H4 (cell line): ENCODE results near the gene ATF5. TPM values are rescaled to one million over a fixed set of nuclear protein-coding genes. Genes with fewer than 3 reads are reported as not detected.

Experiments
- DNase-seq: peaks from one replicate; pipeline ENCODE4 v3.0.0-alpha.2; 2015; ENCODE audit warnings: low spot score
- total RNA-seq: library from RNA; depleted of rRNA; stranded (reverse); fragments of >200 nt; shearing (Covaris generic); gene quantifications from 2 replicates; pipeline ENCODE4 v1.2.3, GENCODE V29; 2014; rRNA removed

ATF5 gene
- 16.0 and 19.0 TPM in 2 replicates for total RNA-seq

GRCh38 chr19:49929121-49929610, at the start of gene ATF5, which contains the start of gene NUP62:
ATF5 (plus strand) TSS chr19:49929205; CDS start chr19:49930851, 1,646 bp downstream.
NUP62 (minus strand) TSS chr19:49929504; CDS start chr19:49909807, 19,697 bp downstream.
- DNase-seq: peak; percentile 87

DNA sequence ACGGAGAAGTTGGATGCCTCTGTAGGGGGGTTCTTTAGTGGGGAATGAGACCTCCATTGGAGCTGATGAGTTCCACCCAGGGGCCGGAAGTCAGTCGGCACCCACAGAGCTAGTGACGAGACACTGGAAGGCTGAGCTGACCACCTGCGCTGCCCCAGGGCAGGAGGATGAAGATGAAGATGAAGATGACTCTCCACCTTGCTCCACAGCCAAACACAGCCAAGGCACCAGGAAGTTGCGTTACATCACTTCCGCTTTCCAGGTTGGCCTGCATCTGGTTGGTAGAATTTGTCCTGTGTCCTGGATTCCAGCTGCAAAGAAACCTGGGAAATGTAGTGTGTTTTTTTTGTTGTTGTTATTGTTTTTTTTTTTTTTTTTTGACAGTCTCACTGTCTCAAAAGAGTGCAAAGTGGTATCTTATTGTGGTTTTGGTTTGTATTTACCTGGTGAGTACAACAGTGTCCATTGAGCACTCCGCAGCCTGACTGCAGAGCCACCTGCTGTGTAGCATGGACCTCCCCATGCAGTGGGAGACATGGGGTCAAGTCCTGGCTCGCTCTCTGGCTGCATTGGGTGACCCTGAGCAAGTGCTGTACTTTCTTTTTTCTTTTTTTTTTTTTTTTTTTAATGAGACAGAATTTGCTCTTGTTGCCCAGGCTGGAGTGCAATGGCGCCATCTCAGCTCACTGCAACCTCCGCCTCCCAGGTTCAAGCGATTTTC, 49.6 kb upstream of the ATF5 start:
- no peak for DNase-seq

DNA sequence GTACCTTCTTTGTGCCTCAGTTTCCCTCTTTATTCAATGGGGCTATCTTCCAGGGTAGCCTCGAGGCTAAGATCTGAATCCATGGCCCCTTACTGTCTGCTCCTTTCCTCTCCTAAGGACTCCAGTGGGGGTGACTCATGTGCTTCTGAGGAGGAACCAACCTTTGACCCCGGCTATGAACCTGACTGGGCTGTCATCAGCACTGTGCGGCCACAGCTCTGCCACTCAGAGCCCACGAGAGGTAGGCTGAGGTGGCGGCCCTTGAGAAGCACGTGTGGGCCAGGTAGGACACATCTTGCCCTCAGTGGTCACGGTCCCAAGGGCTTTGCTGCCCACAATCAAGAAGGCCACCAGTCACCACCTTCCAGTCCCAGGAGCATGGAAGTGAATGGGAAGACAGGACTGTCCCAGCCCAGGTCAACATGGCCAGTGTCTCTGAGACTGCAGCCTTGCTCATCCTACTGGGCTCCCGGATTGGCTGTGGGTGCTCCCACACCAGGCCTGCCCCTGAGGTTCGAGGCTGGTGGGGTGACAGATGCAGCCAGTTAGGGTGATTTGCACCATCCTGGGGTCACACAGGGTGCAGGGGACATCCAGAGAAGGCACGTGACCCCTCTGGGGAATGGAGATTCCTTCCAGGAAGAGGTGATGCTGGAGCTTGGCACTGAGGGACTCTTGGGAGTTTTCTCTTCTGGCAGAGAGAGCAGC, 48.7 kb upstream of the ATF5 start:
- no peak for DNase-seq

GRCh38 chr19:49881186-49881585, 47.8 kb upstream of the ATF5 start:
- no peak for DNase-seq

GRCh38 chr19:49881672-49882394, 47.2 kb upstream of the ATF5 start:
- no peak for DNase-seq

- no peak for DNase-seq
Observed at GRCh38 chr19:49882643-49883042, 46.4 kb upstream of the ATF5 start.

DNA sequence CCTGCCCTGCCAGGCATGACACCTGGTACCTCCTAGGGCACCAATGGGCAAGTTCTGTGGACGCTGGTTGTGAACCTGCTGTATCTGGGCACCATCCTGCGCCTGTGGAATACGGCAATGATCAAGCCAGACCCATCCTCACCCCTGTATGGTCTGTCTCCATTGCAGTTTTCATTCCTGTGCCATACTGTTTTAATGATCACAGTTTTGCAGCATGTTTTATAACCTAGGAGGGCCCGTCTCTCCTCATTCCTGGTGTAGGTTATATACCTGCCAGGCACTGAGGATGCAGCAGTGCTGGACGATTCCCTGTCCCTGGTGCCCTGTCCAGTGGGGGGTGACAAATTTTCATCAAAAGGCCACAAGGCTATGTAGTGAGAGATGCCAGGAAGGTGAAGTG, 45.9 kb upstream of the ATF5 start:
- no peak for DNase-seq

DNA sequence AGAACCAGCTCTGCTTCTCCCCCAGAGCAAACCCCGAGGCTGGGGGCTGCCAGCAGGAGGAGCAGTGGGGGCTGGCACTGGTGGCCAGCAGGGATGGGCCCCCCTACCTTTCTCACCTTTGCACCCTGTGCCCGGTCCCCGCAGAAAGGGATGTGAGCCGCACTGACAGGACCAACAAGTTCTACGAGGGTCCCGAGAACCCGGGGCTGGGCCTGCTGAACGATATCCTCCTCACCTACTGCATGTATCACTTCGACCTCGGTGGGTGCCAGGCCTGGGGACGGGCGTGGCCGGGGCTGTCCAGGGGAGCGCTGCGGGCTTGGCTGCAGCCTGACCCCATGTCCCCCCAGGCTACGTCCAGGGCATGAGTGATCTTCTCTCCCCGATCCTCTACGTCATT, 44.9 kb upstream of the ATF5 start:
- no peak for DNase-seq

DNA sequence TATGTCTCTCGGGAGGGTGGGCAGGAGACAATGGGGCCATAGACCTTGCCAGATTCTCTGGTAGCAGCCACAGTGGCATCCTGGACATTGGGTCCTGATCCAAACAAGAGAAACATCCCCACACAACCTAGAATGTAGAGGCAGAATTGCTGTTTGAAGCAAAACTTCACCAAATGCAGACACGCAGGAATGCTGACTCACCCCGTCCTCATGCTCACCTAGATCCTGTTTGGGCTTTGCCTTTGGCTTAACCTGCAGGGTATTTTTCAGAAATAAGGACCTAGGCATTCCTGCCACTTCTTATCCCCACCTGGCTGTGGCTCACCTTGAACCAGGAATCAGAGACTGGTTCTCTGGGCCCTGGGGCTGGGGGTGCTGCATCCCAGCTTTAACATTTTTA, 44.2 kb upstream of the ATF5 start:
- no peak for DNase-seq

DNA sequence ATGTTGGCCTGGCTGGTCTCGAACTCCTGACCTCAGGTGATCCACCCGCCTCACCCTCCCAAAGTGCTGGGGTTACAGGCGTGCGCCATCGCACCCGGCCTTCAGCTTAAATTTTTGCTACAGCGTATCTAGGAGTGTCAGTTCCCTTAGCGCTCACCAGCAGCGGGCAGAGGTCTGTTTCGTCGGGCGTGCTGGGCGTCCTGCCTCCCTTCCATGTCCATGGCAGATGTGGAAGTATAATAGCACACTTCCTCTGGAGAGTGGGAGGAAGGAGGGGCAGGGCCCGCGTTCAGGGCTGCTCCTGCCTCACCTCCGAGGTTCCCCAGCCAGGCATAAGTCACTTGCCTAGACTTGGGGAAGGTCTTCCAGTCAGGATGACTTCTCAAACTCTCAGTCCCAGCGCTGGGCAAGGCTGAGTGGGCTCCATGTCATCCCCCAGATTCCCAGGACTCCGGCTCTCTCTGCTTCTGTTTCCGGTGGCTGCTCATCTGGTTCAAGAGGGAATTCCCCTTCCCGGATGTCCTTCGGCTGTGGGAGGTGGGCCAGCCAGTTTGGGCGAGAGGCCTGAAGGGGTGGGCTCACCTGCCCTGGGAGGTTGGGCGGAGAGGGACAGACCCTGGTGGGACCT, 41.9 kb upstream of the ATF5 start:
- DNase-seq: no peak

GRCh38 chr19:49887665-49888509, 41.1 kb upstream of the ATF5 start:
- no peak for DNase-seq

DNA sequence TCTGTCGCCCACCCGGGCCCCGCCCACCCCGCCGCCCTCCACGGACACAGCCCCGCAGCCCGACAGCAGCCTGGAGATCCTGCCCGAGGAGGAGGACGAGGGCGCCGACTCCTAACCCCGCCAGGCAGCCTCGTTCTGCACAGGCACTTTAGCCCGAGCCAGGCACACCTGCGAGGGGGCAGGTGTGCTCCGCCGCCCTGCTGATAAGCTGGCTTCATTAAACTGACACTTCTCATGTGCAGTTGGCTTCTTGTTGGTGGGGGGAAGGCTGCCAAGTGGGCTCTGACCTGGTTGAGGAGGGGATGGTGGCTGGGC, 40.5 kb upstream of the ATF5 start:
- no peak for DNase-seq

GRCh38 chr19:49889038-49889686, 39.8 kb upstream of the ATF5 start:
- DNase-seq: no peak

- DNase-seq: no peak
Observed at GRCh38 chr19:49889687-49890348, 39.2 kb upstream of the ATF5 start.

GRCh38 chr19:49890349-49891311, 38.4 kb upstream of the ATF5 start:
- no peak for DNase-seq

- DNase-seq: no peak
Observed at GRCh38 chr19:49891393-49891792, 37.6 kb upstream of the ATF5 start.

DNA sequence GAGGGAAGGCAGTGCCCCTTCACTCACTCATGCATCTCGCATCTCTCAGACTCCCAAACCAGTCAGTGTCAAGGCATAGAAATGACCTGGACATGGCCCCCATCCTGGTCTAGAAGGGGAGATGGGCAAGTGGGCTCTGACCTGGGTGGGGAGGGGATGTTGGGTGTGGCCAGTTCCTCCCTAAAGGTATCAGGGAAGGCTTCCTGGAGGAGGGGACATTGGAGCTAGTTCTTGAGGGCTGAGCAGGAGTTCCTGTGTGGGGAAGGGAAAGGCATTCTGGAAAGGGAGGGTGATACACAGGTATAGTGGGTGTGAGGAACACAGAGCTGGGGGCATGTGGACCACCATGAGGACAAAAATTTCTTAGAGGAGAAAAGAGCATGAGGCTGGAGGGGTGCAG, 36.3 kb upstream of the ATF5 start:
- DNase-seq: no peak

- DNase-seq: no peak
Observed at GRCh38 chr19:49894011-49894664, 34.9 kb upstream of the ATF5 start.
